GM12878 (cell line): ENCODE measurements around the gene CA5A. TPM values are rescaled to one million over a fixed set of nuclear protein-coding genes. Genes with fewer than 3 reads are reported as not detected.
A peak's percentile ranks its signal among the peaks of the same experiment; 100 is the strongest.

Experiments used
- ATAC-seq: fragments of 200-7000 bp; cut with Tn5 transposase; 3 replicates; pipeline ENCODE4 v1.9.1; 2020; ENCODE audit warnings: mild to moderate bottlenecking, moderate library complexity
- BruUV-seq: library from RNA; stranded (reverse); fragments of 400-500 nt; replicated peaks from 2 replicates; lab custom pipeline; 2021; lab: Mats Ljungman, UMichigan
- CTCF ChIA-PET: fragments of 300-600 bp; sonication (Branson Sonifier 250); formaldehyde crosslinking; extraction: SDS; loops from one replicate; lab custom pipeline; 2021; ENCODE audit warnings: inconsistent platforms; lab: Yijun Ruan, JAX
- POLR2A ChIA-PET: fragments of 350-600 bp; formaldehyde crosslinking; extraction: SDS; loops from one replicate; lab custom pipeline; 2021; ENCODE audit warnings: inconsistent platforms; lab: Charles Lee
- RAD21 ChIA-PET: fragments of 300-600 bp; sonication (Branson Sonifier 250); formaldehyde crosslinking; loops from one replicate; lab custom pipeline; 2023; ENCODE audit warnings: antibody characterized with exemption; ENCODE audit not compliant: unreplicated experiment; lab: Charles Lee
- SMC1A ChIA-PET: fragments of 300-600 bp; sonication (Branson Sonifier 250); formaldehyde crosslinking; loops from one replicate; lab custom pipeline; 2023; ENCODE audit not compliant: unreplicated experiment, uncharacterized antibody; lab: Charles Lee
- DNase-seq: peaks from one replicate; pipeline ENCODE4 v3.0.0-alpha.2; 2011; ENCODE audit warnings: low read depth, low spot score
- FAIRE-seq: peaks from 3 replicates; lab custom pipeline; 2011; peaks lifted over from hg19 to GRCh38; lab: Jason Lieb, UNC
- H2AFZ ChIP-seq: 2 replicates; pipeline ENCODE4 v1.6.0; 2011; ENCODE audit warnings: low read depth, low read length, control low read depth; ENCODE audit not compliant: control insufficient read depth
- H3K27ac ChIP-seq: 2 replicates; pipeline ENCODE4 v1.5.1; 2011; ENCODE audit warnings: control low read depth; ENCODE audit not compliant: control insufficient read depth, insufficient read depth
- H3K27me3 ChIP-seq, 2 experiments: replicated peaks in 1 of 2; 2 replicates each; pipeline versions ENCODE4 v1.6.0 to v1.6.1; 2011; ENCODE audit warnings: low read length in 1 of 2; ENCODE audit not compliant: control insufficient read depth in 2 of 2, insufficient read depth in 2 of 2
- H3K36me3 ChIP-seq, 2 experiments: 2 replicates each; pipeline ENCODE4 v1.5.1; 2011; ENCODE audit warnings: low read length in 1 of 2; ENCODE audit not compliant: control insufficient read depth in 2 of 2, insufficient read depth in 2 of 2
- H3K4me1 ChIP-seq: 2 replicates; pipeline ENCODE4 v1.6.1; 2011; ENCODE audit warnings: mild to moderate bottlenecking, low read length, moderate library complexity, mixed read lengths; ENCODE audit not compliant: control insufficient read depth, insufficient read depth
- H3K4me2 ChIP-seq: 2 replicates; pipeline ENCODE4 v1.6.0; 2011; ENCODE audit warnings: control low read depth; ENCODE audit not compliant: control insufficient read depth, insufficient read depth
- H3K4me3 ChIP-seq: fragments of 200-600 bp; sonication (generic); 2 replicates; pipeline ENCODE4 v1.5.1; 2016
- H3K79me2 ChIP-seq: 2 replicates; pipeline ENCODE4 v1.6.0; 2011; ENCODE audit warnings: low read length; ENCODE audit not compliant: control insufficient read depth, insufficient read depth
- H3K9ac ChIP-seq: 2 replicates; pipeline ENCODE4 v1.8.0; 2011; ENCODE audit warnings: low read length, control low read depth, mixed read lengths; ENCODE audit not compliant: control insufficient read depth, insufficient read depth
- H3K9me3 ChIP-seq: replicated peaks from 3 replicates; pipeline ENCODE4 v1.5.1; 2011; ENCODE audit warnings: mild to moderate bottlenecking, low read length; ENCODE audit not compliant: control insufficient read depth, insufficient read depth
- H4K20me1 ChIP-seq: 2 replicates; pipeline ENCODE4 v1.6.0; 2011; ENCODE audit not compliant: control insufficient read depth, insufficient read depth
- POLR2A ChIP-seq: IDR thresholded peaks from 2 replicates; pipeline ENCODE4 v1.6.1; 2011; ENCODE audit warnings: low read depth, mild to moderate bottlenecking, low read length
- RELA ChIP-seq: fragments of 450-650 bp; IDR thresholded peaks from 2 replicates; pipeline ENCODE4 v1.8.0; 2014; ENCODE audit warnings: borderline replicate concordance; ENCODE audit not compliant: partially characterized antibody
- RUNX3 ChIP-seq: IDR thresholded peaks from 2 replicates; pipeline ENCODE4 v1.6.1; 2012; ENCODE audit warnings: low read length, inconsistent platforms
- SUPT20H ChIP-seq: IDR thresholded peaks from 2 replicates; pipeline ENCODE4 v1.6.1; 2011; ENCODE audit warnings: low read depth, mild to moderate bottlenecking, low read length, moderate library complexity, borderline replicate concordance; ENCODE audit not compliant: control insufficient read depth
- WGBS: methylation state at CpG from one replicate; pipeline ENCODE4 v1.1.6; 2016; ENCODE audit warnings: low lambda C conversion rate; ENCODE audit not compliant: insufficient replicate concordance, insufficient coverage; ENCODE audit errors: missing lambda C conversion rate; 5-methylcytosine and 5-hydroxymethylcytosine counted together
- in situ Hi-C: fragments of 300-500 bp; cut with MboI; formaldehyde crosslinking; loops from 9 replicates; pipeline ENCODE4 v1.14.3; 2018; ENCODE audit warnings: mixed read lengths
- intact Hi-C: fragments of 100-400 bp; cut with micrococcal nuclease; formaldehyde crosslinking; loops from one replicate; pipeline ENCODE4 v1.14.2; 2022; ENCODE audit not compliant: unreplicated experiment
- polyA plus RNA-seq, 11 experiments: library from polyadenylated mRNA; depleted of rRNA in 4 of 11; unstranded in 6 of 11; stranded (reverse) in 5 of 11; fragments of >200 nt; fragmentation: Nextera tagmentation in 4 of 11; fragmentation: Illumina TruSeq in 1 of 11; extraction: Ambion mirVana in 4 of 11; extraction: Trizol in 1 of 11; gene quantifications; 1 replicate in 1 of 11; 2 replicates in 10 of 11; pipeline versions ENCODE4 v1.2.1 to v1.2.3, GENCODE V29; 2011 to 2016; ENCODE audit warnings: inconsistent platforms in 2 of 11, missing spikeins in 2 of 11, low read depth in 1 of 11
- total RNA-seq, 4 experiments: library from RNA; depleted of rRNA in 3 of 4; stranded (reverse); fragments of >200 nt in 3 of 4; fragmentation: Illumina TruSeq in 1 of 4; extraction: Trizol in 1 of 4; gene quantifications; 2 replicates each; pipeline versions ENCODE4 v1.2.1 to v1.2.3, GENCODE V29; 2013 to 2021

The CA5A gene
- total and polyA plus RNA-seq, 10 of the 15 experiments (the other 5 are each of a cell fraction or from before 2014, with no cell fraction given): not detected

DNA sequence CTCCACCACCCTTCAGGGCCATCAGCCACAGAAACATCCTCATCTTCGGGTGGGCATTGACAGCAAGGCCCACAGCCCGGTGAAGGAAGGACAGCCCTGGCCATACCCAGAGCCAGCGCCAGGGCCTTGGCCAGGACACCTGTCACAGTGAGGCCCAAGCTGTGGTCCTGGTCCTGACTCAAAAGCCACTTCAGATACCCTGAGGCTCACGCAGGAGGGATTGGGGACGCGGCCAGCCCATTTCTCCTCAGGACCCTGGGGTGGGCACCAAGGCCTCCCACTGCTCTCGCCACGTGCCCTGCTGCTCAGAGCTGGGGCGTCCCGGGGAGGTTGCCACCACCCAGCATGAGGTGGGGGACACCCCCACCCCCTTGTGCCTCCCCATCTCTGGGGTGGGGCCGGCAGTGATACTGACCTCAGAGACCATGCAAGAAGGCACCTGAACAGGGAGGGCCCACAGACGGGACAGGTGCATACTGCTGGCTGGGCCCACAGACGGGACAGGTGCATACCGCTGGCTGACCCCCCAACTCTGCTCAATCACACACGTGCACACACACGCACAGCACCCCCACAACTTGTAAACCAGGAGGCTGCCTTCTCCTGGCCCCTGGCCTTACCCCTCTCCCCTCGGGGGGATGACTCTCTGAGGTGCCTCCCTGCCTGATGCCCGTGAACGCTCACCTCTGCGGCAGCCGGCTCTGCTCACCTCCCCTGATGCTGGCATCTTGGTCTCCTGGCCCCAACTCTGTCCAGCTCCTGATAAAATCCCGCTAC is 81.2 kb downstream of the CA5A start:
- Histone ChIP-seq H3K9ac (no peak overlapping the region; the same call in 1 of the 2 replicates), H3K27ac (no peak overlapping the region), H3K4me1 (peaks cover 40% of the 10 kb centered on the region), H2AFZ (no peak overlapping the region), H3K27me3 (no peaks in the 10 kb centered on the region), H3K4me2 (peak overlapping the region; percentile 32; the same call in 1 of the 2 replicates), H3K79me2 (peaks cover 63% of the 10 kb centered on the region), H3K36me3 (peaks cover 9 to 39% of the 10 kb centered on the region in 2 experiments; a peak in 3 of 4 replicates), H4K20me1 (no peaks in the 10 kb centered on the region; the same call in 1 of the 2 replicates), H3K9me3 (no peaks in the 10 kb centered on the region), H3K4me3 (no peak overlapping the region)
- CTCF ChIA-PET: interaction anchor here (9.8 kb wide), 1 partner anchor 14 kb away, joined by 213 read pairs; the partner anchor contains the start of gene SLC7A5
- SMC1A ChIA-PET: interaction anchor here (1.0 kb wide), 1 partner anchor 17 kb away, joined by 3 read pairs; no protein-coding TSS in a partner anchor
- no TSS peak for BruUV-seq
- intact Hi-C loops (loop anchor here (5.0 kb wide), 2 partner anchors 43 to 78 kb away; no protein-coding TSS in a partner anchor), in situ Hi-C loops (loop anchor here (5.0 kb wide), 1 partner anchor 78 kb away; no protein-coding TSS in a partner anchor)
- FAIRE-seq: no peak
- ATAC-seq: no peak
- RAD21 ChIA-PET: interaction anchor here (0.9 to 1.4 kb wide), 2 partner anchors 10 to 16 kb away, joined by 4 to 5 read pairs; no protein-coding TSS in a partner anchor
- TF ChIP-seq RELA: no peak
- peak; percentile 8; the same call in 1 of the 2 replicates for TF ChIP-seq POLR2A
- TF ChIP-seq RUNX3: no peak
- no peak for TF ChIP-seq SUPT20H
- DNase-seq: no peak
- POLR2A ChIA-PET: no interaction called here
- 90% methylated on average over 20 of the region's 22 CpGs for WGBS
